ENCODE results near the gene ACSL6. TPM values are rescaled to one million over a fixed set of nuclear protein-coding genes. Genes with fewer than 3 reads are reported as not detected.

The ACSL6 gene
- total and polyA plus RNA-seq, 4 donors, result 0.10 to 6.7 (median 0.38) TPM

- DNase-seq (no peak), ATAC-seq (ENCODE audit: insufficient read depth, low FRiP score) (no peak)
- 61 to 77% methylated on average over 2 of the region's 2 CpGs for WGBS, 2 donors
Observed at GRCh38 chr5:132037353-132037752, 25.9 kb upstream of the ACSL6 start.

GRCh38 chr5:132033122-132033521, 21.7 kb upstream of the ACSL6 start:
- H3K27ac ChIP-seq (ENCODE audit: low read depth in 1 of 2, low read length in 1 of 2), result no peak overlapping the region
- DNase-seq, result no peak
- H3K4me3 ChIP-seq, result no peak overlapping the region
- TF ChIP-seq CTCF (IDR thresholded peaks at IDR 0.05; ENCODE audit: control extremely low read depth, extremely low read depth), result no peak
- H3K9me3 ChIP-seq (ENCODE audit: control insufficient read depth in 4 of 4, insufficient read depth in 3 of 4, low read length in 3 of 4), result no peaks in the 10 kb centered on the region
- H3K9ac ChIP-seq (ENCODE audit: insufficient read depth in 1 of 2, low read length in 2 of 2), result no peak overlapping the region
- peaks cover 0 to 2% (median 0%) of the 10 kb centered on the region in 3 donors for H3K27me3 ChIP-seq (ENCODE audit: control insufficient read depth in 3 of 3, insufficient read depth in 3 of 3, low read length in 2 of 3)
- WGBS, 2 donors, result 65% methylated on average over 4 of the region's 4 CpGs
- no peaks in the 10 kb centered on the region for H3K4me1 ChIP-seq (ENCODE audit: control insufficient read depth in 5 of 5, insufficient read depth in 5 of 5, low read length in 5 of 5)
- no peak for ATAC-seq (ENCODE audit: insufficient read depth, low FRiP score)
- H3K36me3 ChIP-seq (ENCODE audit: control insufficient read depth in 4 of 4, insufficient read depth in 4 of 4, low read length in 4 of 4), result no peaks in the 10 kb centered on the region

More at GRCh38 chr5:132037353-132037752, 25.9 kb upstream of the ACSL6 start:
- Histone ChIP-seq H3K9me3 (ENCODE audit: control insufficient read depth in 4 of 4, insufficient read depth in 3 of 4, low read length in 3 of 4) (no peaks in the 10 kb centered on the region), H3K9ac (ENCODE audit: insufficient read depth in 1 of 2, low read length in 2 of 2) (no peak overlapping the region), H3K27ac (ENCODE audit: low read depth in 1 of 2, low read length in 1 of 2) (no peak overlapping the region), H3K4me1 (ENCODE audit: control insufficient read depth in 5 of 5, insufficient read depth in 5 of 5, low read length in 5 of 5) (no peaks in the 10 kb centered on the region), H3K36me3 (ENCODE audit: control insufficient read depth in 4 of 4, insufficient read depth in 4 of 4, low read length in 4 of 4) (no peaks in the 10 kb centered on the region), H3K27me3 (ENCODE audit: control insufficient read depth in 3 of 3, insufficient read depth in 3 of 3, low read length in 2 of 3) (no peaks in the 10 kb centered on the region), H3K4me3 (no peak overlapping the region)
- no peak for TF ChIP-seq CTCF (IDR thresholded peaks at IDR 0.05; ENCODE audit: control extremely low read depth, extremely low read depth)

- Histone ChIP-seq H3K9me3 (ENCODE audit: control insufficient read depth in 4 of 4, insufficient read depth in 3 of 4, low read length in 3 of 4) (no peaks in the 10 kb centered on the region), H3K4me3 (no peak overlapping the region), H3K27me3 (ENCODE audit: control insufficient read depth in 3 of 3, insufficient read depth in 3 of 3, low read length in 2 of 3) (peaks cover 0 to 2% (median 0%) of the 10 kb centered on the region in 3 donors), H3K4me1 (ENCODE audit: control insufficient read depth in 5 of 5, insufficient read depth in 5 of 5, low read length in 5 of 5) (no peaks in the 10 kb centered on the region), H3K36me3 (ENCODE audit: control insufficient read depth in 4 of 4, insufficient read depth in 4 of 4, low read length in 4 of 4) (no peaks in the 10 kb centered on the region), H3K9ac (ENCODE audit: insufficient read depth in 1 of 2, low read length in 2 of 2) (no peak overlapping the region), H3K27ac (ENCODE audit: low read depth in 1 of 2, low read length in 1 of 2) (no peak overlapping the region)
- DNase-seq, result no peak
- TF ChIP-seq CTCF (IDR thresholded peaks at IDR 0.05; ENCODE audit: control extremely low read depth, extremely low read depth), result no peak
- no peak for ATAC-seq (ENCODE audit: insufficient read depth, low FRiP score)
Observed at GRCh38 chr5:132032196-132032595, 20.7 kb upstream of the ACSL6 start.

- no peaks in the 10 kb centered on the region for H3K4me1 ChIP-seq (ENCODE audit: control insufficient read depth in 5 of 5, insufficient read depth in 5 of 5, low read length in 5 of 5)
- no peak for TF ChIP-seq CTCF (IDR thresholded peaks at IDR 0.05; ENCODE audit: control extremely low read depth, extremely low read depth)
- no peak overlapping the region for H3K27ac ChIP-seq (ENCODE audit: low read depth in 1 of 2, low read length in 1 of 2)
- no peaks in the 10 kb centered on the region for H3K36me3 ChIP-seq (ENCODE audit: control insufficient read depth in 4 of 4, insufficient read depth in 4 of 4, low read length in 4 of 4)
- no peaks in the 10 kb centered on the region for H3K9me3 ChIP-seq (ENCODE audit: control insufficient read depth in 4 of 4, insufficient read depth in 3 of 4, low read length in 3 of 4)
- 93 to 94% methylated on average over 2 of the region's 2 CpGs for WGBS, 2 donors
- peaks cover 0 to 2% (median 0%) of the 10 kb centered on the region in 3 donors for H3K27me3 ChIP-seq (ENCODE audit: control insufficient read depth in 3 of 3, insufficient read depth in 3 of 3, low read length in 2 of 3)
- ATAC-seq (ENCODE audit: insufficient read depth, low FRiP score) (no peak), DNase-seq (no peak)
- no peak overlapping the region for H3K9ac ChIP-seq (ENCODE audit: insufficient read depth in 1 of 2, low read length in 2 of 2)
- no peak overlapping the region for H3K4me3 ChIP-seq
Observed at GRCh38 chr5:132030610-132031009, 19.2 kb upstream of the ACSL6 start.

Measured in lung (tissue), 12 donors.